OCI-M2 (cell line): Measurements from ENCODE around the gene CMSS1.

Experiments used
- DNase-seq: peaks from one replicate; lab custom pipeline; 2025; ENCODE audit not compliant: unreplicated experiment; lab: John Stamatoyannopoulos, UW

Gene CMSS1

DNA sequence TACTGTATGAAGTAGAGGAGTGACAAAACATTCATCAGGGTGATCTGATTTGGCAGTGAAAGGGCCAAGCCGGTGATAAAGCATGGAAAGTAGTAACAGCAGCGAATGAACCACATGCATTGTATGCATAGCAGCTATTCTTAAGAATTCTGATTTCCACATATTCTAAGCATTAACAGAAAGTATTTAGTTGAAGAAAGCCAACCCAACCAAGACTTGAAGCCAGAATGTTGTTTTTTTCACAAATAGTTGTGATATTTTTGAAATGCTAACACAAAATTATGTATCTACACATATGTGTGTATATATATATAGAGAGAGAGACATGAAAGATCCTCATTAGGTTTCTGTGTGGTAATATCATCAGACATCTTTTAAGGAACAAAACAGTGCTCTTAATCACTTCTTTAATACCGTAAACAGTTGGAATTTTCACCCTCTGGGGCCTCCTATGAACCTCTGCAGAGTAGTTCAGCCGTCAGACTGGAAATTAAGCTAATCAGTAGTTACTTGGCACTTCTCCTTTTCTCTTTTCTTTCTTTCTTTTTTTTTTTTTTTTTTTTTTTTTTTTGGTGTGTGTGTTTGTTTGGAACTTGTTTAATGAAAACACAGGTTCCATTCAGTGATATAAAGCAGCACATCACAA lies 139.6 kb downstream of the CMSS1 start:
- no peak for DNase-seq

DNA sequence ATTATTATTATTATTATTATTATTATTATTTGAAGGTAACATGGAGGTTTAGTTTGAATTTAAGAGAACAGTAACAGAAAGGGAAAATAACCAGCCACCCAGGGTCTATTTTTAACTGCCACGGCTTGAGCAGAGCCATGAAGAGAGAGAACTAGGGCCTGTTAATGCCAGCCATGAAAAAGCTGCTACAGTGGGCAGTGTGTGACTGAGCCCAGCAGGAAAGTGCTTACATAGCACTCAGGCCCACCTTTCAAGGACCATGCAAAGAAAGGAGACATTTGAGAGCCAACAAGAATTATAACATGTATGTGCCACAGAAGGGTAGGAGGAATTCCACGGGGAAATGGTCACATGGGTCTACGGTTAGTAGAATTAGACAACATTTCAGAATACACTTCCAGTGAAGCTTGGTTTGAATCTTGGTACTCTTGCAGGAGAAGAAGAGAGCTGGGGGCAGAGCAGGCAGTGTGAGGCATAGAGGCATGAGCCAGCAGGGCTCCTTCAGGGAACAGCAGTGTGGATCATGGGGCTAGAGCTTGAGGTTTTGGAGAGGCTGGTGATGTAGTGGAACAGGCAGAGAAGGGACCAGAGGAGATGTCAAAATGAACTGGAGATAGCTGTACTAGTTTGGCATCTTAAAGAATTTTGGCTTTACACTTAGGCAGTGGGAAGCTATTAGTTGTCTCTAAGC lies 140.7 kb downstream of the CMSS1 start:
- DNase-seq, result no peak

DNA sequence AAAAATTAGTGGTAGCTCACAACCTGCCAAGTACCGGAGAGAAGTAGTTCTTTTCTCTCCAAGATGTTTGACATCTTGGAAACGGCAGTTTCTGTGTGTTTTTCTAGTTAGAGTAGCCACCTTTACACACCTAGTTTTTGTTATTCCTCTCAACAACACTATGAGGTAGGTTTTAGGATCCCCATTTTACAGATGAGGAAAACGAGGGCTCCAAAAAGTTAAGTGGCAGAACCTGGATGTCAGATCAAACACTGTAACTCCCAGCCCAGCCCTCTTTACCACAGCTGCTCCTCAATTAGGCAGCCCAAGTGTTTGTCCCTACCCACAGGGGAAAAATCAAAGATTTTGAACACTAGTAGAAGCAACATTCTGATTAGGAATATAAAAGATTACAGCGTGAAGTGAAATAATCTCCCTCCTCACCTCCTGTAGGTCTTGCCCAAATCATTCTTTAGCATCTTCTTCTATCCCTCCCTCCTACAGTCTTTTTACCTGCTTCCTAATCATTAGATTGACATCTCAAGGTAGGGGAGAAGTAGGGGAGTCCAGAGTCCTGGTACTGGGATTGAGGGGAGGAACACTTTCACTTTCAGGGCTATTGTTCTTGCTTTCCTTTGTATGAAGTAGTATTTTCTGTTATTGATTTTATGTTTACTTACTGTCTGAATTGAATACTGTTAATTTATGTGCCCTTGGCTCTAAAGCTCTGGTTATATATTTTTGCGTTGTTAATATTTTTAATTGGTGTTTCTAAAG lies 142.6 kb downstream of the CMSS1 start:
- no peak for DNase-seq

DNA sequence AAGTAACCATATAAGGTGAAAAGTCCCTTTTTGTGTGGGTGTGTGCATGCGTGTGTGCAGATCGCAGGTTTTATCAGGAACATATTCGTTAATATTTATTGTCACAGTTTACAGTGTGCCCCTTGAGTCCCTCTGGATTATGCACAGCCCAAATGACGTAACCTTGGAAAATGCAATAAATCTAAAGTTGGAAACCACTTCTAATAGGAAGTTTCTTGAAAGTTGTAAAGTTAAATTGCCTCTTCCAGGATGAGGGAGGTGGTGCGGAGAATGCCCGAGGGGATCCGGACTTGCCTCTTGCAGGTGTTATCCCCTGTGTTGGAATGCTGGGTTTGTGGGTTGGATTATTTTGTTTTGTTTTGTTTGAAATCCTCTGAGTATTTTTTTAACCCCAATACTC lies 143.3 kb downstream of the CMSS1 start:
- DNase-seq, result no peak

DNA sequence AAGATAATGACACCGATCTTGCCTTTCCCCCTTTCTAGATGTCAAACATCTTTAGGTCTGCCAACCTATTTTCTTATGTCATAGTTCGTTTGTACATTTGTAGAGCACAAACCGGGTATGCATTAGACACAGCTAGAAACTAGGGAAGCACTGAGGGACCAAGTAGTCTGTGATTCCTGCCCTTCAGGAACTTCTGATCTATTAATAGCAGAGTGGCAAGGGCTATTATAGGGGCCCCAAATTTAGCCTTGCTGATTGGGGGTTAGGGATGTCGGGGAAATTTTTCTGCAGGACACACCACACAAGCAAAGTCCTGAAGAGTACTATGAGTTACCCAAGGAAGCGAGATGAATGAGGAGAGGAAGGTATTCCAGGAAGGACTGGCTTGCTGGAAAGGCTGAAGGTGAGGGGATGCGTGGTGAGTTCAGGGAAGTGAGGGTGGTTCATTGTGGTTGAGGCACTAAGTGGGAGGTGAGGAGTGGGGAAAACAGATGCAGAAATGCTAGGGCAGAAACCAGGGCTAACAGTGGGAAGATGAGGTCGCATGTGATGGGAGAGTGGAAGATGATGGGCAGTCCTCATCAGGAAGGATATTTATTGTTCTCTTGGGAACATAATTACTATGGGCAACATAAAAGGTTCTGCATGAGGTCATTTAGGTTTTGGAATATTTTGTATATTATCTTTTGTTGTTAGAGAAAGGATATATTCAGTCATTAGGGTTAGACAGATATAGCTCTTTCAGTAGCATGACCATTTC lies 144.3 kb downstream of the CMSS1 start:
- DNase-seq, result no peak

DNA sequence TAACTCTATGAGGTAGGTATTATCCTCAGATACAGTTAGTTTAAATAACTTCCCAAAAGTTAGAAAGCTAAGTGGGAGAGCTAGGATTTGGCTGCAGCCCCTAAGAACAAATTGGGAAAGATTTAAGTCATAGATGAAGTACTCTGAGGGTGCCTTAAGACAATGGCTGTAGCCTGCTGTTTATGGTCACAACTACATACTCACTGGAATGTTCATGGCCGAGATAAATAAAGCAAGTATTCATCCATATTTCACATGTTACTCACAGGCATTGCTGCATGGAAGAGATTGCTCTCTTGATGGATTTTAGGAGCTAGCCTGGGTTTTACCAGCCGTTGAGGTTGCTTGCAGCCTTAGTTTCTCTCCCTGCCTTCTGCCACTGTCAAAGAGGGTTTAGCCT lies 145.0 kb downstream of the CMSS1 start:
- DNase-seq, result no peak

DNA sequence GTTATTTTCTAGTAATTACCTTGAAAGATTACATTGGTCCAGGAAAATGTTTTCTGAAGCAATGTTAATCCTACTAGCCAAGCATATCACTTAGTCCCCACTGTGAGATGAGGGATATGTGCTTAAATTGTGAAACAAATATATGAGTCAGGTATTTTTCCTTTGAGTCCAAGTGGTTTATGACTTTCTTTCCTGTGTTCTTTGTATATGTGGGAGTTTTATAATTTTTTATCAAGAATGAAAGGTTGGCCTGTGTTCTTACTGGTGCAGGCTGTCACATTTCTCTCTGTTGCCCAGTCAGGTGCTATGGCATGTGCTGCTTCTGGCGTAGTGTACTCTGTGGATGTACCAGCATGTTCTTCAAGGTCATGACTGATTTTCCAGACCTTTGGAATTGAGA lies 147.4 kb downstream of the CMSS1 start:
- no peak for DNase-seq

DNA sequence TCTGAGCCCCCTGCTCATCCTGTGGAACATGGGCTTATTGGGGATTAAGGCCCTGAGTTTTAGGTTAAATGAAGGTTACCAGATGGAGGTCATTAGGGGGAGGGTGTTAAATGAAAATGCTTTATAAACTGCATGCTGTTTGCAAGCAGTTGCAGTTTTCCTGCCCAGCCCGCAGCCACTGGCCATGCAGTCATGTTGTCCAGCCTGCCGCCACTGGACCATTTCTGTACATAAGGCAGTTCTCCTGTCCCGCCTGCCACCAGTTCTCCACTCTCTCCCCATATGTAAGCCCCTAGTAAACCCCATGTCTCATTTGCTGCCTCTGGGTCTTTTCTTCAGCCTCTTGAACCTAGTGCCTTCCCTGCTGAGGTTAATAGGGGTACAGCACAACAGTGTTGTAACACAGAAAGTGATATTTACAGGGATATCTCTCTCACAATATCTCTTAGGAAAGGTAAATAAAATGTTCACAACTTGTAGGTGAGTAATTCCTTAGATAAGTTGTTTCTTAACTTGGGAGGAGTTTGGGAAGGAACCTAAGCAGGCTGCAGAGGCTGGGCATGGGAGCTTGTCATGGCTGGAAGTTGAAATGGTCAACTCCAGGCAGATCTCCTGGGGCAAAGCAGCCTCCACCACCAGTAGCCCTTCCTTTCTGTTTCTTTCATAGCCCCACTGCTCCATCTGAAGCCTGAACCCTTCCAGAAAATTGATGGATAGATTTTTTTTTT lies 148.2 kb downstream of the CMSS1 start:
- no peak for DNase-seq

DNA sequence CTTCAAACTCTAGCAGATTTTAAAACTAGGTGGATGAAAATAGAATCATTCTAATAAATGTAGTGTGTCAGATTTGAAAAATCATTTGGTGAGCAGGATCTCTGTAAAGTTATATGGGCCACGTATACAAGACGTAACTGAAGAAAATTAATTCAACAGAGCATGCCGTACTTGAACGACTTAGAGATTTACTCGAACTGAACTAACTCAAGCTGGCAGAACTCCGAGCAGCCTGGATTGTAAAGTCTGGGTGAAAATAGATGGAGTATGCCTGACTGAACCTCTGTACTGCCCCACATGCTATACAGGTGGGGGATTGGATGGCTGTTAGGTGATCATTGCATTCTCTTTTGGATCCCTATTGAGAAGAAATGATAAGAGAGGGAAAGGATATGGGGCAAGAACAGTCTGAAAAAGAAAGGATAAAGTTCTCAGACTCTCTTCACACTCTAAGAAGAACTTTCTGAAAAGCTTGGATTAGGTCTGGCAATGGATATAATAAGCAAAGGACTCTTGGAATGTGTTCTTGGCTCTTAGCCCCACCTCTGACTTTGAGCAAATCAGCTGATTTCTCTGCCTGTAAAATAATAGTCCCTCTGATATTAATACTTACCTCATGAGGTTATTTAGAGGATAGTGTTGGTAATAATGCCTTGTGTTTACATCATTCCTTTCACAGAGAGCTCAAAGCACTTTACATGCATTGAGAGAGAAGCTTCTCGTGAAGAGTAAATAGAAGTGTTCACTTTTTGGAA lies 149.2 kb downstream of the CMSS1 start:
- no peak for DNase-seq

DNA sequence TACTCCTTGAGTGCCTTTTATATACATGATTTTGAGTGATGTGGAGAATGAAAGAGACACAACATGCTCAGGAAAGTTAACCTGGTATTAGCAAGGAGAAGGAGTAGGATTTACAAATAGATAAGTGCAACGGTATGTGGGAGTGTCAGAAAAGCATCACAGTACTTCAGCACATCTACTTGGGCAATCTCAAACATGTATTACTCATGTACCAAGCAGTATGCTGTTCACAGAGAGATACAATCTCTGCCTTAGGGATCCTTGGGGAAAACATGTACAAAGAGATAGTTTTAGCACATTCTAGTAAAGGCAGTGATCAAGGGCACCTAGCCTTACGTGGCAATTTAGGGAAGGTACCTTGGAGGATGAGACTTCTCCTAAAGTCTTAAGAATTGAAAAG lies 150.1 kb downstream of the CMSS1 start:
- DNase-seq, result no peak

DNA sequence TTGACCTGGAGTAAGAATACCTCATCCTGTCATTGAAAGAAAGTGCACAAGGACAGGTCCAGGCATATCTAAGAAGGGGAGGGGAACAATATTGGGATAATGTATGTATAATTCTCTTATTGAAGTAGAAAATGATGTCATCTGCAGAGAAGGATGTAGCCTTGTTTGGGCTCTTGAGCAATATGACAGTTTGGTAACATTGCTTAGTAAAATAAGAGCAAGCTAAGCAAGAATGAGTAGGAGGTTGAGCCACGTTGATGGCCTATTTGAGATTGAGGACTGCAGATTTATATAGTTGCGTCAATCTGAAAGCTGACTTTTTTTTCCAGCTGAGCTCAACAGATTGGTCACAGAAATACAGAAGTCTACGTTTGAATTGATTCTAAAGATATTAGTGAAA lies 151.5 kb downstream of the CMSS1 start:
- DNase-seq, result no peak

DNA sequence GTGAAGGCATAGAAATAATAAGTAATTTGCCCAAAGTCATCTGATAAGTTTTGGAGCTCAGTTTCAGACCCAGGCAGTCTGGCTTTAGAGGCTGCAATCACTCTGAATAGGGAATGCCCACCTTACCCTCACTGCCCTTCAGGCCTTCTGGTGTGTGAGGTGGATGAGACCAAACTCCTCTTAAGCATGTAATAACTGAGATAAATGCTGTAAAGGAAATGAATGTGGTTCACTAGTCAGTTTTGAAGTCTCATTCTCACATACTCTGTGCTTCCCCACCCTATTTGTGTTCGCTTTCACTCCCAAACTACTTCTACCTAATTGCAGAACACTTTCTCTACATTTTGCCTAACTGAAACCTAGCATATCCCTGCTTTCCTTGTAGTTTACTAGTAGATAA lies 152.5 kb downstream of the CMSS1 start:
- DNase-seq, result no peak

DNA sequence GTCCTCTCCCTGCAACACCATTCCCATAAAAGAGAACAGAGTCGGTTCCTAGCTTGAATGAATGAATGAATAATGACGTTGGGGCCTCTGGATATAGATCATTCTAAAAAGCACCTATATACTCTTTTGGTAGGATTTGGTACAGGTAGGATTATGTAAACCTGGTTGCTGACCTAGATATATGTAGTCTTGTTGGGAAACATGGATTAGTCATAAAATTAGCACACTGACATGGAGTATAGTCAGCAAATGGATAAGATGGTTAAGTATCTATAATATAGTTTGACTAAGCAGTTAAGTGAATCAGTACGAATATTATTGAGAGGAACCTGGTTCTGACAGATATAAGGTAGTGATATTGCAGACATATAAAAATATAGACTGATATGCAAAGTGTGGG lies 154.1 kb downstream of the CMSS1 start:
- no peak for DNase-seq

DNA sequence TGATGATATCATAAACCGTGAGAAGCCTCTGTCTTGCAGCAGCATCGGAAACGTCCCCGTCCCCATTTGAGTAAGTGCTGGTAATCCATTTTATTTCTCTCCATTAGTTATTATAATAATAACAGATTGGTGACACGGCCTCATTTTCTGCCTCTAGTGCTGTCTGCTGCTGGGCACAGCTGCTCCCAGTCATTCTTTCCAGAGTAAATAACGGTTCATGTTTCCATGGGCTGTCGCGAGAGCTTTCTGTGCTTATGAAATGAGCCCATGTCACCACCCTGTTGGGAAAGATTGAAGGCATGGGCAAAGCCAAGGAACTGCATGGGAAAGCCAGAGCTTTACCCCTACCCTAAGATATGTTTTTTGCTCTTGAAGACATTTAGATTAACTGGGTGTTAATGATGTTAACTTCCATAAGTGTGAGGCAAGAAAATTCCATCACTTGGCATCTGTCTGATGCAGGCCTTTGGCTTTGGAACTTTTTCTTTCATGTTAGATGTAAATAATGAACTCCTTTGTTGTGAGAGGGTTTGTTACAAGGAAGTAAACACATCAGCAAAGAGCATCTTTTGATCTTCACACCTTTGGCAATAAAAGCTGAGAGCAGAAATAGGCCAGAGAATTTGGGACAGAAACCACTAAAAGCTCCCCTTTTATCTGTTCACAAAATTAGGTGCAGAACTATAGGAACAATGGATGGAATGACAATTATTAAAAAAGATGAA lies 154.9 kb downstream of the CMSS1 start:
- no peak for DNase-seq

DNA sequence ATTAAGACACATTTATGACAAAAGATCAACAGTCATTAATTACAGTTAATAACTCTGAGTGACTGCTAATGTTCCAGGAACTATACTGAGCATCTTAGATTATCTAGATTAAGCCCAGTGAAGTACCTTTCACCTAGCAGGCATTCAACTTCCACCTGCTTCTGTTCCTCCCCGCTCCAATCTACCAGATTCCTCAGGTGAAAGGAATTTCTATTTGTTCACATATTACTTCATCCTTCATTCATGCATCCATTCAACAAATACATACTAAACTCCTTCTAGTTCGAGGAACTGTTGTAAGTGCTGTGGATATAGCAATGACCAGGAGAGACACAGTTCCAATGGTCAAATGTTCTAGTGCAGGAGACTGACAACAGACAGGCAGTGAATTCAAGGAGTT lies 157.3 kb downstream of the CMSS1 start:
- no peak for DNase-seq

DNA sequence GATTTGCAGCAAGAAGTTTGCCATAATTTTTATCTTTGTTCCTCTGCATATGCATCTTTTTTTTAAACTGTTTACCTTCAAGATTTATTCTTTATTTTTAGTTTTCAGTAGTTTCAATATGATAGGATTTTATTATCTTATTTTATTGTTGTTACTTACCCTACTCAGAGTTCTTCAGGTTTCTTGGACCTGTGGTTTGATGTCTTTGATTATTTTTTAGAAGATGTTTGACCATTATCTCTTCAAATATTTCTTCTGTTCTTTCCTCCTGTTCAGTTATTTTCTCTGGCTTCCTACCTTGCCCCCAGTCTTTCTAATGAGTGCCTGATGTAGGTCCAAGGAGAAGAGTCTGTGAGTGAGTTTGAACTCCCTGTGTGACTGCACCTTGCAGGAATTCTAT lies 158.9 kb downstream of the CMSS1 start:
- DNase-seq, result no peak

DNA sequence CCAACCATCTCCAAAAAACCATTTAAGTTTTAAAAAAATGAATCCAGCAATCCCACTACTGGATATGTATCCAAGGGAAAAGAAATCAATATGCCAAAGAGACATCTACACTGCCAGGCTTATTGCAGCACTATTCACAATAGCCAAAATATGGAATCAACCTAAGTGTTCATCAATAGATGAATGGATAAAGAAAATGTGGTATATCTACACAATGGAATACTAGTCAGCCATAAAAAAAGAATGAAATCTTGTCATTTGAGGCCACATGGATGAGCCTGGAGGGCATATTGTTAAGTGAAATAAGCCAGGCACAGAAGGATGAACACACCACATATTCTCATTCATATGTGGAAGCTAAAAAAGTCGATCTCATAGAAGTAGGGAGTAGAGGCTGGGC lies 160.6 kb downstream of the CMSS1 start:
- no peak for DNase-seq

DNA sequence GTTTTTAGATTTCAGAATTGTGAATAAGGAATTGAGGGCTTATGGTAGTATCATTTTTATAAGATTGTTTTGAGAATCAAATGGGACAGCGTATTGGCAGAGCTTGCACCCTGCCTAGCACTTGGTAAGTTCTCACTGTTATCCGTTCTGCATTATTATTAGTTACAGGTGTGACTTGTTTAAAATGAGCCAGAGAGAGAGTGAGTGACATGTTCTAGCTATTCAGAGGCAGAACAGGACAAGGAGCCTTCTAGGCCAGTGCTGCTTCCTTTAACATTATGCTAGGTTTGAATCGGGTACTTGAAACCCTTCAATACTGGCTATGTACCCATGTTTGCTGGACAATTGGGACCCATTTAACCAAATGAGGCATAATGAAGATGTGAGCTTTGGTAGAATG lies 162.9 kb downstream of the CMSS1 start:
- DNase-seq, result no peak

DNA sequence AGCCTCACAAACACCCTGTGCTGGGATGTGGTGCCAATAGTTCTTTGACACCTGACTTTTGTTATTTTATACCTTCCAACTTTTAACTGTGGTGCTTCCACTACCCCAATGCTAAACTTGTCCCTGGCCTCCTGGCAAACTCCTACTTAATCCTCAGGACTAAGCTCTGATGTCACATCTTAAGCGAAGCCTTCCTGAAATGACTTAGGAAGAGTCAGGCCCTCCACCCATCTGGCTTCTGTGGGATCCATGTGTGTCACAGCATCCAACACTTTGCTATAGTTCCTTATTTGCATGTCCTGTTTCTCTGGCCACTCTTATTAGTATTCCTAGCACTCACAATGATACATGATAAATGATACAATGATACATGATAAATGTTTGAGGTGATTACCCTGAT lies 163.5 kb downstream of the CMSS1 start:
- DNase-seq, result no peak

DNA sequence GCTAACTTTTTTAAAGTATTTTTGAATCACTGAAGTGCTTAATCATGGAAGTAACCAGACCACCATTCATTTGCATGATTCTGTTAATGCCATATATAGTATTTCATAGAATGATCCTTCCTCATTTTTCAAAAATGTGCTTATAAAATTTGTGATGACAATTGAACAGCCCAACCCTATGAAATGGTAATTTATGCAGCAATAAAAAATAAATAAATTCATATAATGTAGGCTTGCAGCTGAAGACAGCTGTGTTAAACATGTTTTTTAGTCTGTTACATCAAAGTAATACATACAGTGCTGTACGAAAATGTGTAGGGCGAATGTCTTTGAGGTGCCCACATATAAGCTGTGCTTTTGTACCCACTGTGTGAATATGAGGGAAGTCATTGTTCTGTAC lies 165.0 kb downstream of the CMSS1 start:
- no peak for DNase-seq
